Loucy (cell line): ENCODE results near the gene STK4.

ENCODE experiments used
- H2AFZ ChIP-seq: fragments of 200-600 bp; sonication (generic); 2 replicates; pipeline ENCODE4 v1.6.0; 2016; ENCODE audit warnings: antibody characterized with exemption, mild to moderate bottlenecking, low read length, moderate library complexity
- H3F3A ChIP-seq: fragments of 200-600 bp; 2 replicates; pipeline ENCODE4 v1.6.0; 2016; ENCODE audit warnings: antibody characterized with exemption, low read depth, mild to moderate bottlenecking
- H3K27me3 ChIP-seq: fragments of 200-600 bp; sonication (generic); 2 replicates; pipeline ENCODE4 v1.6.1; 2014; ENCODE audit warnings: low read length, mild to moderate bottlenecking; ENCODE audit not compliant: insufficient read depth, poor library complexity, severe bottlenecking
- H3K36me3 ChIP-seq: fragments of 200-600 bp; sonication (generic); 2 replicates; pipeline ENCODE4 v1.6.1; 2016; ENCODE audit warnings: low read length; ENCODE audit not compliant: insufficient read depth
- H3K4me1 ChIP-seq: fragments of 200-600 bp; sonication (generic); 2 replicates; pipeline ENCODE4 v1.5.1; 2014; ENCODE audit warnings: low read length, mild to moderate bottlenecking; ENCODE audit not compliant: insufficient read depth, poor library complexity, severe bottlenecking
- H3K4me2 ChIP-seq: fragments of 200-600 bp; sonication (generic); 2 replicates; pipeline ENCODE4 v1.6.0; 2014; ENCODE audit warnings: antibody characterized with exemption, low read length, low read depth, mild to moderate bottlenecking; ENCODE audit not compliant: poor library complexity, severe bottlenecking
- H3K4me3 ChIP-seq: fragments of 200-600 bp; sonication (generic); 2 replicates; pipeline ENCODE4 v1.5.1; 2014; ENCODE audit warnings: low read length, mild to moderate bottlenecking, mixed read lengths; ENCODE audit not compliant: poor library complexity, severe bottlenecking
- H3K79me2 ChIP-seq: fragments of 200-600 bp; sonication (generic); 2 replicates; pipeline ENCODE4 v1.6.1; 2014; ENCODE audit warnings: low read length; ENCODE audit not compliant: insufficient read depth
- H3K9ac ChIP-seq: fragments of 200-600 bp; sonication (generic); 2 replicates; pipeline ENCODE4 v1.6.0; 2014; ENCODE audit warnings: mild to moderate bottlenecking, low read depth, low read length, moderate library complexity; ENCODE audit not compliant: poor library complexity, severe bottlenecking
- H3K9me2 ChIP-seq: fragments of 200-600 bp; sonication (generic); replicated peaks from 2 replicates; pipeline ENCODE4 v1.6.1; 2016; ENCODE audit warnings: low read depth, low read length, mixed read lengths
- H3K9me3 ChIP-seq: fragments of 200-600 bp; sonication (generic); 2 replicates; pipeline ENCODE4 v1.6.1; 2014; ENCODE audit warnings: mild to moderate bottlenecking, antibody characterized with exemption, low read length, low read depth; ENCODE audit not compliant: insufficient read depth
- H4K20me1 ChIP-seq: fragments of 200-600 bp; sonication (generic); 2 replicates; pipeline ENCODE4 v1.6.0; 2014; ENCODE audit warnings: antibody characterized with exemption, low read length, mild to moderate bottlenecking; ENCODE audit not compliant: insufficient read depth, poor library complexity, severe bottlenecking
- CTCF ChIP-seq: fragments of 200-600 bp; sonication (generic); conservative IDR thresholded peaks from 2 replicates; pipeline ENCODE4 v1.5.1; 2014; ENCODE audit warnings: mild to moderate bottlenecking, antibody characterized with exemption, low read length
- EZH2phosphoT487 ChIP-seq: fragments of 200-600 bp; IDR thresholded peaks from 2 replicates; pipeline ENCODE4 v1.6.1; 2018; ENCODE audit warnings: antibody characterized with exemption, mild to moderate bottlenecking, moderate library complexity, borderline replicate concordance

Gene STK4

DNA sequence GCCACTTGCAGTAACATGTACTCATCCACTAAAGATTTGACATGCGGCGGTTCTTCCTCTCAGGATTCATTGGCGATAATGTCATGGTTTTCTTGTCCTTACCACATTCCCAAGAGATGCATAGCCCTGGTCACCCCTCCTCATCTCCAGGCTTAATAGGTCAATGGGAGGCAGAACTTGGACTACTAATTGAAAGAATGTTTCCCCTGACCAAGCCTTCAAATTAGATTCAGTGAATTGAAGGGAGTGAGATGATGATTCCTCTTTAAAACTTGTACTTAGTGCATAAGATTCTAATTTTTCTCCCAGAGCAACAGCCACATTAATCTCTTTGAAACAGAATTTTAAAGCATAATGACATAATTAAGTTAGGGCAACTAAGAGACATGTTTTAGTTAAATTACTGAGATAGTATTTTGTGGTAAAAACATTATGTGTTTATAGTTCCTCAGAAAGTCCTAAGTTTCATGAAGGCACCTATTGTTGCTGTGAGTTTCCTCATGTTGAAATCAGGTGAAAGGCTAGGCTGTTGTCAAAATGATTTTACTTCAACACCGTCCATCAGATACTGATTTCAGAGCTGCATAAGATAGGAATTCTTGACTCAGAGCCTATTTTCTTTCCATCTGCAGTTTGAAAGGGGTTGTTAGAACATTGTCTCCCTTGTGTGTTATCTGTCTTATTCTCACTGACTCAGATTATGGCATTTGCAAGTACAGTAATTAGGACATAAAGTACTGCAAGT is 48.5 kb downstream of the STK4 start:
- no peak overlapping the region for H3K9ac ChIP-seq
- no peak for TF ChIP-seq EZH2phosphoT487
- no peak for TF ChIP-seq CTCF
- H3K4me3 ChIP-seq, result no peak overlapping the region
- no peaks in the 10 kb centered on the region for H3K9me3 ChIP-seq
- H3K9me2 ChIP-seq, result no peaks in the 10 kb centered on the region
- peaks cover 4% of the 10 kb centered on the region for H4K20me1 ChIP-seq
- H3K4me1 ChIP-seq, result no peaks in the 10 kb centered on the region
- no peaks in the 10 kb centered on the region for H3K27me3 ChIP-seq
- no peak overlapping the region for H2AFZ ChIP-seq
- peaks cover 53% of the 10 kb centered on the region; the same call in 1 of the 2 replicates for H3K36me3 ChIP-seq
- no peaks in the 10 kb centered on the region for H3K79me2 ChIP-seq
- H3F3A ChIP-seq, result no peaks in the 10 kb centered on the region
- no peak overlapping the region for H3K4me2 ChIP-seq

DNA sequence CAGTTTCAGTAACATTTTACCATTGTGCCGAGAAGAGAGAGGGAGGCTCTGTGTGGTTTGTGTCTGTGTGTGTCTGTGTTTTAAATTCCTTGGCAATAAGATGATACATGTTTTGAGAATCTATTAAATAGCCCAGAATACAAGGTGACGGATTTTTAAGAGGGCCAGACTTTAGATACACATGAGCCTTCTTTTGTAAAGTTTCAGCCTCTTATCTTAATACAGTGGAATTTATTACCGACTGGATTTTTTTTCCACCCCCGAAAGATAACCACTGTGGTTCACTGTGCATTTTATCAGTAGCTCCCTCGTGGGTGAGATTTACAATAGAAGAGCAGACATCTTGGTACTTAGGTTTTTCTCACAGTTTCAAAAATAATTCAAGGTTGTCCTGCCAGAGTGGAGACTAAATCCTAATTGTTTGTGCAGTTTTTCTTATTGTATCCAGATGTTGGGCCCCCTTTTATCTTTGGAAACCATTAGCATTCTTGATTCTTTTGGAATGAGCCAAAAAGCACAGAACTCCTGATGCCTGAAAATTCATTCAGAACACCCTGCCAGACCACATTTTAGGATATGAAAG is 49.9 kb downstream of the STK4 start:
- Histone ChIP-seq H3K4me1 (no peaks in the 10 kb centered on the region), H2AFZ (no peak overlapping the region), H3K4me2 (no peak overlapping the region), H3F3A (no peaks in the 10 kb centered on the region), H3K9me3 (no peaks in the 10 kb centered on the region), H3K27me3 (no peaks in the 10 kb centered on the region), H3K9ac (no peak overlapping the region), H3K4me3 (no peak overlapping the region), H3K9me2 (no peaks in the 10 kb centered on the region), H3K79me2 (peaks cover 4% of the 10 kb centered on the region; the same call in 1 of the 2 replicates), H4K20me1 (no peaks in the 10 kb centered on the region), H3K36me3 (peaks cover 47% of the 10 kb centered on the region; the same call in 1 of the 2 replicates)
- TF ChIP-seq CTCF (no peak), EZH2phosphoT487 (no peak)

DNA sequence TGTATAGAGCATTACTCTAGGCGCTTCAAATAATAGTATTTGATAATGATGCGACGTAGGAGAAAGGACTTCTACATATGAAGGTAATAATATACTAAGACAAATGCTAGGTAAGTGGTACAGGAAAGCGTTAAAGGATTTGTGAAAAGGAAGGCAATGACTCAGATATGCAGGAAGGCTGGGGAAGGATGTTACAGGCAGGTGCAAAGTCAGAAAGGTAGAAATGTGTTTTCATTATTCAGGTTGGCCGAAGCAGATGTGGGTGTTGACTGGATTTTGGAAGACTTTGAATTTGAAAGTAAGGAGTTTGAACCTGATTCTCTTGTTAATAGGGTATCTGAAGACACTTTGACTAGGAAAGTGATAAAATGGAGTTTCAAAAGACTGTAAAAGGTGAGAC is 51.0 kb downstream of the STK4 start:
- H3K79me2 ChIP-seq, result peaks cover 4% of the 10 kb centered on the region; the same call in 1 of the 2 replicates
- no peaks in the 10 kb centered on the region for H4K20me1 ChIP-seq
- H3K4me3 ChIP-seq, result no peak overlapping the region
- H2AFZ ChIP-seq, result no peak overlapping the region
- H3K27me3 ChIP-seq, result no peaks in the 10 kb centered on the region
- no peak for TF ChIP-seq EZH2phosphoT487
- no peak for TF ChIP-seq CTCF
- peaks cover 6% of the 10 kb centered on the region for H3K4me1 ChIP-seq
- no peaks in the 10 kb centered on the region for H3F3A ChIP-seq
- peaks cover 43% of the 10 kb centered on the region; the same call in 1 of the 2 replicates for H3K36me3 ChIP-seq
- no peak overlapping the region for H3K4me2 ChIP-seq
- H3K9me3 ChIP-seq, result no peaks in the 10 kb centered on the region
- no peaks in the 10 kb centered on the region for H3K9me2 ChIP-seq
- H3K9ac ChIP-seq, result no peak overlapping the region
